ENCODE measurements around the gene TENT5C. TPM values are rescaled to one million over a fixed set of nuclear protein-coding genes. Genes with fewer than 3 reads are reported as not detected.

The TENT5C gene
- total RNA-seq, 1 experiment from 2014 or later = 19.8 TPM

- TF ChIP-seq, protein P1, sequence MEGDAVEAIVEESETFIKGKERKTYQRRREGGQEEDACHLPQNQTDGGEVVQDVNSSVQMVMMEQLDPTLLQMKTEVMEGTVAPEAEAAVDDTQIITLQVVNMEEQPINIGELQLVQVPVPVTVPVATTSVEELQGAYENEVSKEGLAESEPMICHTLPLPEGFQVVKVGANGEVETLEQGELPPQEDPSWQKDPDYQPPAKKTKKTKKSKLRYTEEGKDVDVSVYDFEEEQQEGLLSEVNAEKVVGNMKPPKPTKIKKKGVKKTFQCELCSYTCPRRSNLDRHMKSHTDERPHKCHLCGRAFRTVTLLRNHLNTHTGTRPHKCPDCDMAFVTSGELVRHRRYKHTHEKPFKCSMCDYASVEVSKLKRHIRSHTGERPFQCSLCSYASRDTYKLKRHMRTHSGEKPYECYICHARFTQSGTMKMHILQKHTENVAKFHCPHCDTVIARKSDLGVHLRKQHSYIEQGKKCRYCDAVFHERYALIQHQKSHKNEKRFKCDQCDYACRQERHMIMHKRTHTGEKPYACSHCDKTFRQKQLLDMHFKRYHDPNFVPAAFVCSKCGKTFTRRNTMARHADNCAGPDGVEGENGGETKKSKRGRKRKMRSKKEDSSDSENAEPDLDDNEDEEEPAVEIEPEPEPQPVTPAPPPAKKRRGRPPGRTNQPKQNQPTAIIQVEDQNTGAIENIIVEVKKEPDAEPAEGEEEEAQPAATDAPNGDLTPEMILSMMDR (IDR thresholded peaks at IDR 0.05; ENCODE audit: insufficient read depth in 1 of 2, low read depth in 1 of 2, low read length in 1 of 2, severe bottlenecking in 1 of 2, unreplicated experiment in 1 of 2) = no peak
- H3K9me3 Mint-ChIP-seq (ENCODE audit: unreplicated experiment) = no peaks in the 10 kb centered on the region
- H3K4me3 Mint-ChIP-seq (ENCODE audit: unreplicated experiment) = no peak overlapping the region
- peaks cover 8% of the 10 kb centered on the region for H3K4me1 Mint-ChIP-seq (ENCODE audit: low read depth, unreplicated experiment)
- H3K9me3 ChIP-seq = no peaks in the 10 kb centered on the region
- no peaks in the 10 kb centered on the region for H3K36me3 ChIP-seq (ENCODE audit: control insufficient read depth, insufficient read depth, low read length)
- ChIA-PET CTCF (no interaction called here), POLR2A (no interaction called here)
- no peak overlapping the region for H3K4me3 ChIP-seq (ENCODE audit: low read depth, low read length)
- no peak for DNase-seq
- H3K4me1 ChIP-seq = no peaks in the 10 kb centered on the region
- intact Hi-C loops (cut with micrococcal nuclease; ENCODE audit: unreplicated experiment) = no loop called here
- H3K36me3 Mint-ChIP-seq (ENCODE audit: insufficient read depth, unreplicated experiment) = peaks cover 47% of the 10 kb centered on the region
- H3K27me3 Mint-ChIP-seq (ENCODE audit: insufficient read depth, unreplicated experiment) = no peaks in the 10 kb centered on the region
- BruUV-seq (replicated peaks) = no TSS peak
- H3K27ac Mint-ChIP-seq (ENCODE audit: unreplicated experiment) = no peak overlapping the region
- H3K27me3 ChIP-seq (replicated peaks; ENCODE audit: control insufficient read depth, insufficient read depth, low read length) = no peaks in the 10 kb centered on the region
These were observed 15.5 kb downstream of the TENT5C start for GRCh38 chr1:117621316-117621715.

- Mint-ChIP-seq H3K4me1 (ENCODE audit: low read depth, unreplicated experiment) (peaks cover 13% of the 10 kb centered on the region), H3K36me3 (ENCODE audit: insufficient read depth, unreplicated experiment) (peaks cover 48% of the 10 kb centered on the region), H3K27me3 (ENCODE audit: insufficient read depth, unreplicated experiment) (no peaks in the 10 kb centered on the region), H3K4me3 (ENCODE audit: unreplicated experiment) (no peak overlapping the region), H3K9me3 (ENCODE audit: unreplicated experiment) (no peaks in the 10 kb centered on the region), H3K27ac (ENCODE audit: unreplicated experiment) (no peak overlapping the region)
- no peak for DNase-seq
- Histone ChIP-seq H3K36me3 (ENCODE audit: control insufficient read depth, insufficient read depth, low read length) (no peaks in the 10 kb centered on the region), H3K9me3 (no peaks in the 10 kb centered on the region), H3K4me3 (ENCODE audit: low read depth, low read length) (no peak overlapping the region), H3K27me3 (replicated peaks; ENCODE audit: control insufficient read depth, insufficient read depth, low read length) (no peaks in the 10 kb centered on the region), H3K4me1 (no peaks in the 10 kb centered on the region)
- intact Hi-C loops (cut with micrococcal nuclease; ENCODE audit: unreplicated experiment) = no loop called here
- POLR2A ChIA-PET = interaction anchor here (0.6 kb wide), 1 partner anchor 306 kb away, joined by 3 read pairs; no protein-coding TSS in a partner anchor
- TF ChIP-seq, protein P1 (IDR thresholded peaks at IDR 0.05; ENCODE audit: insufficient read depth in 1 of 2, low read depth in 1 of 2, low read length in 1 of 2, severe bottlenecking in 1 of 2, unreplicated experiment in 1 of 2) = no peak
- CTCF ChIA-PET = no interaction called here
- no TSS peak for BruUV-seq (replicated peaks)
These were observed 16.9 kb downstream of the TENT5C start for GRCh38 chr1:117622726-117623125.

GRCh38 chr1:117623141-117623540 is 17.3 kb downstream of the TENT5C start:
- CTCF ChIA-PET = no interaction called here
- H3K9me3 ChIP-seq = no peaks in the 10 kb centered on the region
- peaks cover 10% of the 10 kb centered on the region for H3K4me1 Mint-ChIP-seq (ENCODE audit: low read depth, unreplicated experiment)
- H3K4me1 ChIP-seq = no peaks in the 10 kb centered on the region
- TF ChIP-seq, protein P1 (IDR thresholded peaks at IDR 0.05; ENCODE audit: insufficient read depth in 1 of 2, low read depth in 1 of 2, low read length in 1 of 2, severe bottlenecking in 1 of 2, unreplicated experiment in 1 of 2) = no peak
- peaks cover 48% of the 10 kb centered on the region for H3K36me3 Mint-ChIP-seq (ENCODE audit: insufficient read depth, unreplicated experiment)
- POLR2A ChIA-PET = interaction anchor here (0.6 kb wide), 1 partner anchor 305 kb away, joined by 3 read pairs; no protein-coding TSS in a partner anchor
- H3K36me3 ChIP-seq (ENCODE audit: control insufficient read depth, insufficient read depth, low read length) = no peaks in the 10 kb centered on the region
- no peak overlapping the region for H3K27ac Mint-ChIP-seq (ENCODE audit: unreplicated experiment)
- DNase-seq = no peak
- BruUV-seq (replicated peaks) = no TSS peak
- no peaks in the 10 kb centered on the region for H3K27me3 Mint-ChIP-seq (ENCODE audit: insufficient read depth, unreplicated experiment)
- no peaks in the 10 kb centered on the region for H3K9me3 Mint-ChIP-seq (ENCODE audit: unreplicated experiment)
- no peak overlapping the region for H3K4me3 Mint-ChIP-seq (ENCODE audit: unreplicated experiment)
- no peaks in the 10 kb centered on the region for H3K27me3 ChIP-seq (replicated peaks; ENCODE audit: control insufficient read depth, insufficient read depth, low read length)
- no peak overlapping the region for H3K4me3 ChIP-seq (ENCODE audit: low read depth, low read length)
- intact Hi-C loops (cut with micrococcal nuclease; ENCODE audit: unreplicated experiment) = no loop called here

Measured in Caco-2 (cell line).